Brain pericyte (primary cell): ENCODE data around the gene PPP2CA.
"Not testable (repeated sequence)": the region's sequence is repeated elsewhere in the genome, so short reads cannot be mapped to it uniquely, and the experiment has no call there.

ENCODE experiments used
- DNase-seq: peaks from one replicate; pipeline ENCODE4 v3.0.0-alpha.2; 2012; ENCODE audit warnings: low read depth, low spot score

PPP2CA gene

GRCh38 chr5:134245692-134246091 is 19.8 kb upstream of the PPP2CA start:
- no peak for DNase-seq

DNA sequence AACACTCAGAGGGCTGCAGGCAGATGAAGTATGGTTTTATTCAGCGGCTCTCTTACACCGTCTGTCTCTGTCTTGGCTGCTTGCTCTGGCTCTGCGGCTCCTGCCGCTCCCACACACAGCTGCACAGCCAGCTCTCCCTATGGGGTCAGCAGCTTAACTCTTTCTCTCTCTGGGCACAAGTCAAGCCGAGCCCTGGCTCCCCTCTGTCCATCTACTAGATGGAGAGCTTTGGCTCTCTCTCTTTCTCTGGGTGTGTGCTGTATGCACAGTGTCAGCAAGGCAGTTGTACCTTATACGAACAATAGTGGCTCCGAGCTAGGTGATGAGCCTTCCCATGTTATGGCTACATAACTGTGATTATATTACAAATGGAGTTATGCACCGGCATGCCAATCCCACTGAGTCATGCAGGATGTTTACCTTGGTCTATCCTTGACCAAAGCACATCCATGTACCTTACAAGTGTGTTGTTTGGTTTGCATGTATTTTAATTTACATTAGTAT is 19.3 kb upstream of the PPP2CA start:
- peak; percentile 45 for DNase-seq

DNA sequence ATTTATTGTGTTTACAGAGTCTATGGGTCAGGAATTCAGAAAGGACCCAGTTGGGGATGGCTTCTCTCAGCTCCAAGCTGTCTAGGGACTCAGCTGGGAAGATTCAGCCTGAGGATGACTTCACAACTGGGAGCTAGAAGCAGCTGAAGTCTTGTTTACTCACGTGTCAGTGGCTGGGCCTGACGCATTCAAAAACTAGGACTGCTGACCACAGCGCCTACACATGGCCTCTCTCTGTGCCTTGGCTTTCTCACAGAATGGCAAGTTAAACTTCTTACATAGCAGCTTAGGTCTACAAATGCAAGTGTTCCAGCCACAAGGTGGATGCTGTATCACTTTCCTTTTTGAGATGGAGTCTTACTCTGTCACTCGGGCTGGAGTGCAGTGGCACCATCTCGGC is 16.3 kb upstream of the PPP2CA start:
- DNase-seq = peak; percentile 96

GRCh38 chr5:134240421-134240962 is 14.6 kb upstream of the PPP2CA start:
- DNase-seq = peak; percentile 65

GRCh38 chr5:134236820-134237219 is 10.9 kb upstream of the PPP2CA start:
- DNase-seq = no peak

GRCh38 chr5:134236318-134236717 is 10.4 kb upstream of the PPP2CA start:
- no peak for DNase-seq

- no peak for DNase-seq
Measured at GRCh38 chr5:134228624-134229023, 2.8 kb upstream of the PPP2CA start.

DNA sequence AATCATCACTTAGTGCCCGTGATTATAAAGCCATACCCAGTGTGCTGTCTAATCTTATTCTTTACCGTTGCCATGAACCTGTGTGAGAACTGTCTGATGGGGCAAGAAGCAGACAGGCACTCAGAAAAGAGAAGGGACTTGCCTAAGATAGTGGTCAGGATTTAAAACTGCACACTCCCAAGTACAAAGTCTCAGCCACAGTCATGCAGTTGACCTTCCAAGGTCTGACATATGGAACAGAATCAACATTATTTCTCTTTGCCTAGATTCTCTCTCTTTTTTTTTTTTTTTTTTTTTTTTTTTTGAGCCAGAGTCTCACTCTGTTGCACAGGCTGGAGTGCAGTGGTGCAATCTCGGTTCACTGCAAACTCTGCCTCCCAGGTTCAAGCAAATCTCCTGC is 1.9 kb upstream of the PPP2CA start:
- no peak for DNase-seq

- no peak for DNase-seq
Measured at GRCh38 chr5:134227259-134227658, 1.4 kb upstream of the PPP2CA start.

GRCh38 chr5:134226441-134227192 is 744 bp upstream of the PPP2CA start:
- DNase-seq = no peak

DNA sequence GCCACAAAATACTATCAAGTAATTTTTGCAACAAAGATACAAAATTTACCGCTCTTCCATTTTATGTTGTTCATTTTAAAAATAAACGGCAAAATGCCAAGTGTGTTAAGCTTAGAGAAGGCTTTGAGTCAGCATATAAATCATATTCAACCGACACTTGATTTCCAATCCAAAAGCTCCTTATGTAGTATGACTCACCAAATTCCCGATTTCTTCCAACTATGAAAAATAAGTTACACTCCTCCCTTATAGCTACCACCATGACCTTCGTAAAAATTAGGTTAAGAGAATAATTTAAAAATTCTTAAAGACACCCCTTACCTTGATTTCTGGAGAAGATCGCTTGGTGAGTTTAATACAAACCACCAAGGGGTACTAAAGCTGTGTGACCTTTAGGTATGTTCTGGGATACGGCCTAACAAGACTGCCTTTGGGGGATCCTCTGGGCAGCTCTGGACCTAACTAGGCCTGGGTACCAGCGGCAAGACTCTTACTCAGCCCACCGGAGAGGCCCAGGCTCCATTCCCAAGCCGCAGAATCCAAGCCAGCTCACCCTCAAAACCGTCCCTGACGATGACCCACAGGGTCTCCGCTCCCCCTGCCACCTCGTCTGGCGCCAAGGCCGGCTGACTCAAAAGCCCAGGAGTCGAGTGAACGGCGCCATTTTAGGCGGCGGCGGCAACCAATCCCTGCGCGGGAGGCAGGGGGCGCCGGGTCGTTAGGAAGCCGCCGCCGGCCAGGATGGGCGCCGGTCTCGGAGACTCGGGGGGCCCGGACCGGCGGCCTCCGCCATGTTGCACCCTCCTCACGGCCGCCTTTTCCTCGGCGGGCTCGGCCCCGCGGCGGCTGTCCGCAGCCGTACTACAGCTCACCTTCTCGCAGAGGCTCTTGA is 739 bp downstream of the PPP2CA start:
- no peak for DNase-seq

GRCh38 chr5:134223406-134224248 is 2.2 kb downstream of the PPP2CA start:
- DNase-seq = no peak

DNA sequence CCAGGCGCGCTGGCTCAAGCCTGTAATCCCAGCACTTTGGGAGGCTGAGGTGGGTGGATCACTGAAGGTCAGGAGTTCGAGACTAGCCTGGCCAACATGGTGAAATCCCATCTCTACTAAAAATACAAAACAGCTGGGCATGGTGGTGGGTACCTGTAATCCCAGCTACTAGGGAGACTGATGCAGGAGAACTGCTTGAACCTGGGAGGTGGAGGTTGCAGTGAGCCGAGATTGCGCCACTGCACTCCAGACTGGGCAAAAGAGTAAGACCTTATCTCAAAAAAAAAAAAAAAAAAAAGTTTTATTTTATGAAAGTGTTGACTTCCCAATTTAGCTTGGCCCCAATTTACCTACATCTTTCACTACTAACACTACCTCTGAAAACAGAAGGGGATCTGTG is 4.2 kb downstream of the PPP2CA start:
- DNase-seq = not testable (repeated sequence)

- DNase-seq = no peak
Measured at GRCh38 chr5:134215757-134216156, 10.1 kb downstream of the PPP2CA start.

DNA sequence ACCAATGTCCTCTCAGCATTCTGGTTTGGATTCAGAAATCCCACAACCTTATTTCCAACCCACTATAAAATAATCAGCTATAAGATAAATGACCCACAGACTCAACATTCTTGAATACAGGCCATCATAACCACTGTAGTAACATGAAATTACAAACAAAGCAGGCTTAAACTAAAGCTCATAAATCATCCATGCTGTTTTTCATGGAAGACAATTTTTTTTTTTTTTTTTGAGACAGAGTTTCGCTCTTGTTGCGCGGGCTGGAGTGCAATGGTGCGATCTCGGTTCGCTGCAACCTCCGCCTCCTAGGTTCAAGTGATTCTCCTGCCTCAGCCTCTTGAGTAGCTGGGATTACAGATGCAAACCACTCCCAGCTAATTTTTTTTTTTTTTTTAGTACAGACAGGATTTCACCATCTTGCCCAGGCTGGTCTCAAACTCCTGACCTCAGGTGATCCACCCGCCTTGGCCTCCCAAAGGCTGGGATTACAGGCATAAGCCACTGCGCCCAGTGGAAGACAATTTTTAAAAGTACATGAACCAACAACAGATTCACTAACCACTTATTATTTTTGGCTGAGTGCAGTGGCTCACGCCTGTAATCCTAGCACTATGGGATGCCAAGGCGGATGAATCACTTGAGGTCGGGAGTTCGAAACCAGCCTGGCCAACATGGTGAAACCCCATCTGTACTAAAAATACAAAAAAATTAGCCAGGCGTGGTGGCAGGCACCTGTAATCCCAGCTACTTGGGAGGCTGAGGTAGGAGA is 14.4 kb downstream of the PPP2CA start:
- DNase-seq = not testable (repeated sequence)

GRCh38 chr5:134209477-134210245 is 16.2 kb downstream of the PPP2CA start:
- DNase-seq = no peak

DNA sequence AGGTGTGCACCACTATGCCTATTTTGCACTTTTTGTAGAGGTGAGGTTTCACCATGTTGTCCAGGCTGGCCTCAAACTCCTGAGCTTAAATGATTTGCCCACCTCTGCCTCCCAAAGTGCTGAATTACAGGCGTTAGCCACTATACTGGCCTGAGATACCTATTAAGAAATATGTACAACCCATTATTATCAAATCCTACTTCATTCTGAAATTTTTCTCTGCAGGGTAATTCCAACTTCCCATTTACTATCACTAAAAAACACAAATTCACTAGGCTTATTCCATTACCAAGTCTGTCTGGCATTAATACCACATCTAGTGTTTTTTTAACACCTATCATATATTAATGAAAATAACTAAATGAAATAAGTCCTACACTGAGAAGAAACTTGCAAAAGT is 18.2 kb downstream of the PPP2CA start:
- DNase-seq = no peak

DNA sequence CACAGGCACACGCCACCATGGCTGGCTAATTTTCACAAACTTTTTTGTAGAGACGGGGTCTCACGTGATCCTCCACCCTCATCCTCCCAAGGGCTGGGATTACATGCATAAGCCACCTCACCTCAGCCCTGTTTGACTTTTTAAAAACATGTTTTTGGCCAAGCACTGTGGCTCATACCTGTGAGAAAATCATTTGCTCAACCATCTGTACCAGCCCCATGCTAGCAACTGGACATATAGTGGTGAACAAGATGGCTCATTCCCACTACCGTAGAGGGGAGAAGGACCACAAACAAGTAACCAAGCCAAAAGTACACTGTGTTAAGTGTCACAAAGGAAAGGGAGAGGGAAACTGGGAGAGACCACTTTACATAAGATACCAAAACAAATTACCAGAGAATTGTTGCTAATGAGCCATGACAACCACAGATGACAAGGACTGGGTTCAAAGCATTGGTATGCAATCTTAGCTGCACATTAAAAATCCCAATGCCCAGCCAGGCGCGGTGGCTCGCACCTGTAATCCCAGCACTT is 19.2 kb downstream of the PPP2CA start:
- DNase-seq = no peak

- no peak for DNase-seq
Measured at GRCh38 chr5:134204575-134204974, 21.3 kb downstream of the PPP2CA start.

GRCh38 chr5:134203630-134204029 is 22.2 kb downstream of the PPP2CA start:
- DNase-seq = no peak
